SK-N-SH (cell line): Measurements from ENCODE around the gene ASCC1. TPM values are rescaled to one million over a fixed set of nuclear protein-coding genes. Genes with fewer than 3 reads are reported as not detected.

Experiments
- CTCF ChIA-PET: fragments of 300-600, 350-600 bp; formaldehyde crosslinking; extraction: SDS; loops from one replicate; lab custom pipeline; 2021; lab: Yijun Ruan, JAX
- POLR2A ChIA-PET: fragments of 350-600 bp; sonication (Branson Sonifier 250); formaldehyde crosslinking; extraction: SDS; loops from one replicate; lab custom pipeline; 2020; ENCODE audit warnings: antibody characterized with exemption, inconsistent platforms; lab: Yijun Ruan, JAX
- DNase-seq: peaks from one replicate; pipeline ENCODE4 v3.0.0; 2012
- H2AFZ ChIP-seq: fragments of 200-600 bp; sonication (generic); 2 replicates; pipeline ENCODE4 v1.8.1; 2016; ENCODE audit warnings: antibody characterized with exemption, mild to moderate bottlenecking, low read depth
- H3F3A ChIP-seq: fragments of 200-600 bp; sonication (generic); replicated peaks from 2 replicates; pipeline ENCODE3; 2016; ENCODE audit warnings: antibody characterized with exemption, mild to moderate bottlenecking; ENCODE audit not compliant: insufficient read depth
- H3K27ac ChIP-seq, 2 experiments: fragments of 200-500 bp in 1 of 2; fragments of 200-600 bp in 1 of 2; sonication (Bioruptor generic) in 1 of 2; sonication (generic), shearing (Covaris generic) in 1 of 2; 2 replicates each; pipeline versions ENCODE4 v1.5.1 to v1.6.1; 2014 to 2016; ENCODE audit warnings: low read depth in 2 of 2, inconsistent platforms in 1 of 2, low read length in 1 of 2, mild to moderate bottlenecking in 1 of 2, mixed read lengths in 1 of 2
- H3K27me3 ChIP-seq: fragments of 200-600 bp; sonication (generic), shearing (Covaris generic); 2 replicates; pipeline ENCODE4 v1.6.1; 2016; ENCODE audit warnings: mixed run types; ENCODE audit not compliant: insufficient read depth
- H3K36me3 ChIP-seq, 2 experiments: fragments of 200-500 bp in 1 of 2; fragments of 200-600 bp in 1 of 2; sonication (Bioruptor generic) in 1 of 2; sonication (generic) in 1 of 2; replicated peaks in 1 of 2; 2 replicates each; pipeline versions ENCODE3 to v1.5.1; 2014 to 2016; ENCODE audit warnings: low read length in 1 of 2, mild to moderate bottlenecking in 1 of 2; ENCODE audit not compliant: insufficient read depth in 2 of 2, control insufficient read depth in 1 of 2
- H3K4me1 ChIP-seq, 2 experiments: fragments of 200-500 bp in 1 of 2; fragments of 200-600 bp in 1 of 2; sonication (Bioruptor generic) in 1 of 2; sonication (generic), shearing (Covaris generic) in 1 of 2; 2 replicates each; pipeline versions ENCODE4 v1.5.1 to v1.6.1; 2014 to 2016; ENCODE audit warnings: low read depth in 1 of 2, low read length in 1 of 2, mixed run types in 1 of 2; ENCODE audit not compliant: insufficient read depth in 2 of 2, control insufficient read depth in 1 of 2
- H3K4me2 ChIP-seq: fragments of 200-600 bp; sonication (generic), shearing (Covaris generic); 2 replicates; pipeline ENCODE4 v1.6.1; 2017; ENCODE audit warnings: mixed run types
- H3K4me3 ChIP-seq, 2 experiments: fragments of 200-500 bp in 1 of 2; fragments of 200-600 bp in 1 of 2; sonication (Bioruptor generic) in 1 of 2; sonication (generic), shearing (Covaris generic) in 1 of 2; 2 replicates each; pipeline versions ENCODE4 v1.5.1 to v1.8.1; 2014 to 2016; ENCODE audit warnings: low read depth in 2 of 2, inconsistent platforms in 1 of 2, low read length in 1 of 2, mild to moderate bottlenecking in 1 of 2, mixed read lengths in 1 of 2, moderate library complexity in 1 of 2
- H3K79me2 ChIP-seq: fragments of 200-600 bp; sonication (generic); 2 replicates; pipeline ENCODE4 v1.8.1; 2017; ENCODE audit warnings: mild to moderate bottlenecking; ENCODE audit not compliant: insufficient read depth
- H3K9ac ChIP-seq: fragments of 200-600 bp; sonication (generic); 2 replicates; pipeline ENCODE4 v1.6.1; 2017; ENCODE audit warnings: mixed run types
- H3K9me2 ChIP-seq: fragments of 200-600 bp; sonication (generic); 2 replicates; pipeline ENCODE4 v1.6.1; 2017; ENCODE audit warnings: mixed run types
- H3K9me3 ChIP-seq: fragments of 200-600 bp; sonication (generic); 2 replicates; pipeline ENCODE4 v1.6.1; 2017; ENCODE audit warnings: mixed run types, mild to moderate bottlenecking, moderate library complexity
- H4K20me1 ChIP-seq: fragments of 200-600 bp; sonication (generic); 2 replicates; pipeline ENCODE4 v1.6.1; 2017; ENCODE audit warnings: mild to moderate bottlenecking, mixed run types; ENCODE audit not compliant: insufficient read depth
- EP300 ChIP-seq, 2 experiments: IDR thresholded peaks; 2 replicates each; pipeline versions ENCODE4 v1.4.0 to v1.6.1; 2012; ENCODE audit warnings: borderline replicate concordance in 1 of 2, low read depth in 1 of 2, low read length in 1 of 2
- EZH2phosphoT487 ChIP-seq: fragments of 200-600 bp; sonication (generic); IDR thresholded peaks from 2 replicates; pipeline ENCODE4 v1.6.1; 2017; ENCODE audit warnings: low read depth, mixed run types, mild to moderate bottlenecking, antibody characterized with exemption, moderate library complexity, borderline replicate concordance
- FOSL2 ChIP-seq: IDR thresholded peaks from 2 replicates; pipeline ENCODE4 v1.4.0; 2012; ENCODE audit warnings: low read depth, mild to moderate bottlenecking, moderate library complexity, borderline replicate concordance
- FOXM1 ChIP-seq: IDR thresholded peaks from 2 replicates; pipeline ENCODE4 v1.4.0; 2012; ENCODE audit warnings: low read depth, mild to moderate bottlenecking
- GABPA ChIP-seq: IDR thresholded peaks from 2 replicates; pipeline ENCODE4 v1.4.0; 2012; ENCODE audit warnings: low read depth, mild to moderate bottlenecking
- IRF3 ChIP-seq: fragments of 150-350 bp; IDR thresholded peaks from 2 replicates; pipeline ENCODE4 v1.6.1; 2016; ENCODE audit warnings: mild to moderate bottlenecking, low read depth, low read length
- JUND ChIP-seq: IDR thresholded peaks from 2 replicates; pipeline ENCODE4 v1.4.0; 2012
- MAX ChIP-seq: IDR thresholded peaks from 2 replicates; pipeline ENCODE4 v1.4.0; 2012; ENCODE audit warnings: low read depth
- MEF2A ChIP-seq: IDR thresholded peaks from 2 replicates; pipeline ENCODE4 v1.4.0; 2012; ENCODE audit warnings: low read depth, borderline replicate concordance
- MXI1 ChIP-seq: IDR thresholded peaks from 2 replicates; pipeline ENCODE4 v1.6.1; 2012; ENCODE audit warnings: mild to moderate bottlenecking, low read depth, low read length, improper control_type of control experiment
- NRF1 ChIP-seq: IDR thresholded peaks from 2 replicates; pipeline ENCODE4 v1.6.1; 2012; ENCODE audit warnings: low read depth, mild to moderate bottlenecking, low read length
- PBX3 ChIP-seq: IDR thresholded peaks from 2 replicates; pipeline ENCODE4; 2012
- POLR2AphosphoS5 ChIP-seq: IDR thresholded peaks from 2 replicates; pipeline ENCODE4 v1.6.1; 2012; ENCODE audit warnings: low read depth, low read length
- RAD21 ChIP-seq: IDR thresholded peaks from 2 replicates; pipeline ENCODE4 v1.6.1; 2012; ENCODE audit warnings: mild to moderate bottlenecking, low read length
- RCOR1 ChIP-seq: fragments of 150-350 bp; IDR thresholded peaks from 2 replicates; pipeline ENCODE4 v1.6.1; 2017; ENCODE audit warnings: antibody characterized with exemption, low read length
- REST ChIP-seq: IDR thresholded peaks from 2 replicates; pipeline ENCODE4 v1.6.1; 2012; ENCODE audit warnings: mild to moderate bottlenecking, low read depth, low read length, moderate library complexity
- RFX5 ChIP-seq: IDR thresholded peaks from 2 replicates; pipeline ENCODE4 v1.6.1; 2012; ENCODE audit warnings: mild to moderate bottlenecking, improper control_type of control experiment, low read length
- RXRA ChIP-seq: IDR thresholded peaks from 2 replicates; pipeline ENCODE4 v1.4.0; 2012; ENCODE audit warnings: low read depth, mild to moderate bottlenecking, borderline replicate concordance
- SMC3 ChIP-seq: IDR thresholded peaks from 2 replicates; pipeline ENCODE4 v1.6.1; 2012; ENCODE audit warnings: low read depth, low read length, improper control_type of control experiment
- TAF1 ChIP-seq: IDR thresholded peaks from 2 replicates; pipeline ENCODE4 v1.6.1; 2012; ENCODE audit warnings: low read depth, mild to moderate bottlenecking, low read length, moderate library complexity, borderline replicate concordance
- TCF12 ChIP-seq: IDR thresholded peaks from 2 replicates; pipeline ENCODE4 v1.4.0; 2012
- USF1 ChIP-seq: IDR thresholded peaks from 2 replicates; pipeline ENCODE4 v1.4.0; 2012; ENCODE audit warnings: low read depth, borderline replicate concordance
- USF2 ChIP-seq: fragments of 150-350 bp; IDR thresholded peaks from 2 replicates; pipeline ENCODE4 v1.6.1; 2017; ENCODE audit warnings: antibody characterized with exemption, low read length, low read depth, borderline replicate concordance
- YY1 ChIP-seq: IDR thresholded peaks from 2 replicates; pipeline ENCODE4 v1.4.0; 2012; ENCODE audit warnings: low read depth, mild to moderate bottlenecking
- WGBS: methylation state at CpG from one replicate; pipeline ENCODE4 v1.1.6; 2017; ENCODE audit warnings: low lambda C conversion rate; 5-methylcytosine and 5-hydroxymethylcytosine counted together
- polyA plus RNA-seq, 3 experiments: library from polyadenylated mRNA; depleted of rRNA; stranded (reverse); fragments of >200 nt; gene quantifications; 2 replicates each; pipeline ENCODE4 v1.2.3, GENCODE V29; 2012

The ASCC1 gene
- polyA plus RNA-seq, 1 of the 3 experiments (the other 2 are of a cell fraction): 15.0 TPM

GRCh38 chr10:72162978-72163377 lies 53.1 kb downstream of the ASCC1 start (continued):
- peak; percentile 61; the same call in 1 of the 2 replicates for TF ChIP-seq USF1
- peak; percentile 80 for TF ChIP-seq JUND
- TF ChIP-seq TCF12: peak; percentile 72
- TF ChIP-seq RFX5: no peak
- TF ChIP-seq REST: no peak
- TF ChIP-seq EZH2phosphoT487: no peak
- no peak for TF ChIP-seq GABPA
- no peak for TF ChIP-seq NRF1
- TF ChIP-seq SMC3: no peak
- TF ChIP-seq EP300 (IDR thresholded peaks at IDR 0.05; ENCODE audit: borderline replicate concordance in 1 of 2, low read depth in 1 of 2, low read length in 1 of 2): peak in 1 of 2 experiments; percentile 67; a peak in 1 of 4 replicates
- TF ChIP-seq, all 33 proteins: peak for 11

GRCh38 chr10:72158176-72158575 lies 57.9 kb downstream of the ASCC1 start:
- Histone ChIP-seq H3K4me2 (no peak overlapping the region), H3K9me2 (no peaks in the 10 kb centered on the region), H2AFZ (no peak overlapping the region), H3K9ac (no peak overlapping the region), H3K27ac (no peak overlapping the region), H3F3A (peaks cover 5% of the 10 kb centered on the region), H3K4me3 (no peak overlapping the region), H3K4me1 (no peaks in the 10 kb centered on the region), H3K79me2 (no peaks in the 10 kb centered on the region), H3K36me3 (peaks cover 5 to 23% of the 10 kb centered on the region in 2 experiments), H3K27me3 (no peaks in the 10 kb centered on the region), H3K9me3 (no peaks in the 10 kb centered on the region), H4K20me1 (no peaks in the 10 kb centered on the region)
- DNase-seq: no peak
- ChIA-PET POLR2A (no interaction called here), CTCF (interaction anchor here (1.4 to 1.5 kb wide), 2 partner anchors 15 to 24 kb away, joined by 3 to 4 read pairs; no protein-coding TSS in a partner anchor)
- WGBS: 89% methylated on average over 9 of the region's 9 CpGs
- TF ChIP-seq FOSL2 (no peak), MEF2A (no peak), USF2 (no peak), POLR2AphosphoS5 (no peak), EP300 (IDR thresholded peaks at IDR 0.05; ENCODE audit: borderline replicate concordance in 1 of 2, low read depth in 1 of 2, low read length in 1 of 2) (no peak), MXI1 (no peak), RAD21 (no peak), FOXM1 (no peak), PBX3 (no peak), MAX (no peak), RCOR1 (no peak), TAF1 (no peak), RXRA (no peak), RFX5 (no peak), YY1 (no peak), IRF3 (no peak), GABPA (no peak)
